Measurements from ENCODE around the gene SPAG16.

The SPAG16 gene

GRCh38 chr2:214196260-214196659, 912.0 kb downstream of the SPAG16 start:
- no peak for DNase-seq

DNA sequence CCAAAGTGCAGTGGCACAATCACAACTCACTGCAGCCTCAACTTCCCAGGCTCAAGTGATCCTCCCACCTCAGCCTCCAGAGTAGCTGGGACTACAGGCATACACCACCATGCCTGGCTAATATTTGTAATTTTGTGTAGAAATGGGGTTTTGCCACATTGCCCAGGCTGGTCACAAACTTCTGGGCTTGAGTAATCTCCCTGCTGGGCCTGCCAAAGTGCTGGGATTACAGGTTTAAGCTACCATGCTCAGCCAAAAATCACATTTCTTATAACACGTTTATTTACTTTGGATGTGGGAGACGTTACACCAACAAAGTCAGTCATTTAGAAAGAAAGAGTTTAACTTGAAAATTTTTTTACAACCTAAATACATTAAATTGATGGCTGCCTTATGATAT, 917.6 kb downstream of the SPAG16 start:
- DNase-seq, result no peak

DNA sequence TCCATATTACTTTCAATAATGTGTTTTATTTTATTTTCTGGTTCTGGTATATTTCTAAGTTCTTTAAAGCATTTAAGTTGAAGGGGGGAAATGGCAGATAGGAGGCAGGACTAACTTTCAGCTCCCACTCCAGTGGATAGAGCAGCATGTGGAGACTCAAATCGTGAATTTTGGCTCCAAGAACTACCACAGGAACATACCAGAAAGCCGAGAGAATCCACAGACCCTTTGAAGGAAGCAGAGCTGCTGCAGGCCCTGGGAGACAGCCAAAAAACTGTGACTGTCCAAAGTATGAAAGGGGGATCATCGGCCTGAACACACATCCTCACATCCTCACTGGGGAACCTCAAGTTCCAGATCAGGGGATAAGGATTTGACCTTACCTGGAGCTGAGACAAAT, 919.0 kb downstream of the SPAG16 start:
- DNase-seq, result no peak

- no peak for DNase-seq
These were observed 919.6 kb downstream of the SPAG16 start for GRCh38 chr2:214203744-214204289.

GRCh38 chr2:214215107-214215506, 930.8 kb downstream of the SPAG16 start:
- DNase-seq, result no peak

DNA sequence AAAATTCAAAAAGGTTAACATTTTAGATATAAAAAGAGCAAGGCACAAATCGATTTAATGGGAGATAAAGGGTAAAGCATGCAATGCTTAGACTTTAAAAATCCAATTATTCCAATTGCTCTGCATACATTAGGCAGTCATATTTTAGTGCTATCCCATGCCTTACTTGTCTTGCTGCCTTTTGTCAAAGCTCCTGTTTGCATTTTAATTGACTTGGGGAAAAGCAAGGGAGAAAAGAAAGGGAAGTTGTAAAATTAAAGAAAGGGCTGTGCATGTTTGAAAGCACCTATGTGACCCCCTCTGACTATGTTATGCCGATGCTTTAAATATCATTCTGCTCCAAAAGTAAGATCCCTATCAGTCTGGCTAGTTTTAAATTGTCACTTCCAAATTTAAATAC, 932.9 kb downstream of the SPAG16 start:
- DNase-seq, result no peak

- DNase-seq, result no peak
These were observed 933.3 kb downstream of the SPAG16 start for GRCh38 chr2:214217599-214217998.

DNA sequence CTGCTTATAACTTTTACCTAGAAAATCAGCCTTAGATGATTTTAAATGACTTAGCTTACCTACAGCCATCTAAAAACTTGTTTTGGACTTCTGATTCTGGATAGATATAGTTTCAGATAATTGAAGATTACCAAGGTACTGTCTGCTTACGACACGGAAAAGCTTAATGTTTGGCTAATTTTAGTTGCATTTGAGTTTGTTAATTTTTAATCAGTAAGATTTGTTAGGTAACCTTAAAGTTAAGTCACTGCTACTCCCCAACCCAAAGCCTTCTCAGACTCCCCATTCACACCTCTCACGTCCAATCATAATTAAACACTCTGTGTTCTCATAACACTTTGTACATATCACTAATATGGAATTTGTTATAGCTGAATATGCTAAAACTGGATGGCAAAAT, 936.0 kb downstream of the SPAG16 start:
- no peak for DNase-seq

DNA sequence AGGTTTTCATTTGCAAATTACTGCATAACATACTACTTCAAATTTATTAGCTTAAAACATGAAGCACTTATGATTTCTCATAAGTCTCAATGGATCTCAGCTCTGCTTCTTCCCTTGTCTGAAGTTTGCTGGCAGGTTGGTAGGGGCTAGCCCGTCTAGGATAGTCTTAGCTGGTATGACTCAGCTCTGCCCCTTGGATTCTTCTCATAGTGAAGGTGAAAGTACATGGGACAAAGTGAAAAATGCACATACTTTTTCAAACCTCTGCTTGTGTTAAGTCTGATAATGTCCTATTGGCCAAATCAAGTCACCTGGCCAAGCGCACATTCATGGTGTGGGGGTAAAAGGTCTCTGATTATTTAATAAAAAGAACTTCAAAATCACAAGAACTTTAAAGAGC, 941.8 kb downstream of the SPAG16 start:
- no peak for DNase-seq

GRCh38 chr2:214232271-214232670, 948.0 kb downstream of the SPAG16 start:
- DNase-seq, result no peak

DNA sequence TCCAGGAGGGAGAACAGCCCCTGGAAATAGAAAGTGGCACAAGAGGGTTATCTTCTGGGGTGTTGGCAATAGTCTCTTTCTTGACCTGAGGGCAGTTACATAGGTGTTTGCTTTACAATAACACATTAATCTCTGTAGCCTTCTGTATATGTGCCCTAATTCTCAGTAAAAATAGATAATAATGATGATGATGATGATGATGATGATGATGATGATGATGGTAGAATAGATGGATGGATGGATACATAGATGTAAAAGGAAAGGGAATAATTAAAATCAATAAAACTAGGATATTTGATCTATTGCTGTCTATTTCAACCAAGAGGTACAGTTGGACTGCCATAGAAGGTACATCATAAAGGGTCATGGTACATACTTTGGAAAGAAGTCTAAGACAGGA, 948.9 kb downstream of the SPAG16 start:
- no peak for DNase-seq

- DNase-seq, result no peak
These were observed 958.5 kb downstream of the SPAG16 start for GRCh38 chr2:214242797-214243196.

GRCh38 chr2:214244847-214245246, 960.6 kb downstream of the SPAG16 start:
- no peak for DNase-seq

- DNase-seq, result no peak
These were observed 962.2 kb downstream of the SPAG16 start for GRCh38 chr2:214246417-214246816.

DNA sequence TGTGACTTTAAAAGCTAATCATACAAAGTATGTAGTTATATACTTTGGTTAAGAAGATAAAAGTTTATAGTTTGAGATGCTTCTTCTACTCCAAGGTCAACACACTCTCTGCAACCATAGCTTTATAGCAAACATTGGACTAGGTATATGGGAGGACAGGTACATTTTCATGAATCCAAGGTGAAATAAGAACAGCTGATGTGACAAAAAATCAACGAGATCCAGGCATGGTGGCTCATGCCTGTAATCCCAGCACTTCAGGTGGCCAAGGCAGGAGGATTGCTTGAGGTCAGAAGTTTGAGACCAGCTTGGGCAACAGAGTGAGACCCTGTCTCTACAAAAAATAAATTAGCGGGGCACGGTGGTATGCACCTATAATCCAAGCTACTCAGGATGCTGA, 963.3 kb downstream of the SPAG16 start:
- no peak for DNase-seq

GRCh38 chr2:214255046-214255445, 970.8 kb downstream of the SPAG16 start:
- no peak for DNase-seq

DNA sequence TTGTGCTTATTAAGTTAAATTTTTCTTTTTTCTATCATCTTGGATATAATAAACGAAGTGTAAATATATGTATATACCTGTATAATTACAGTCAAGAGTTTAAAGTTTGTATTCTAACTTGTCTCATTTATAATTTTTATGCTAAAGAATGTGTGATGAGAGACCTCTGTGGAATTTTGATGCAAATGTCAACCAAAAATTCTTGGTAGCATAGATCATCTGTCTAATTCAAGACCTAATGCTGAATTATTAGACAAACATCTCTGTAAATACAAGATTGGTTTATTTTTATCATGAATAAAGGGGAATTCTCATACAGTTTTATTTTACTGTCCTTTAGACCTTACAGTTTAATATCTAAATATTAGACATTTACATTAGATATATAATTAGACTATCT, 977.4 kb downstream of the SPAG16 start:
- no peak for DNase-seq

DNA sequence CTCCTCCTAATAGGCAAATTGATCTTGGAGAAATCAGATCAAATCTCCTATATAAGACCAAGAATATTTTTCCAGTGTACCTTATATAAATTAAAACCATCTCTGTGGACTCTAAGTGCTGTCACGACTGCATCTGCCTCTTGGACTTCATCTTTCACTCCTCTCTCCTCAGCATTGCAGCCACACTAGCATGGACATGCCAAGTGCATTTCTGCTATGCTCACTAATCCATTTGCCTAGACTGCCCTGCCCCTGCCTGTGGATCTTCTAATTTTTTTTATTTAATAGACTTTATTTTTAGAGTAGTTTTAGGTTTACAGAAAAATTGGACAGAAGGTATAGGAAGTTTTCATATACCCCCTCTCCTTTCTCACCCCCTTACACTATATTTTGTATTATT, 979.9 kb downstream of the SPAG16 start:
- DNase-seq, result no peak

DNA sequence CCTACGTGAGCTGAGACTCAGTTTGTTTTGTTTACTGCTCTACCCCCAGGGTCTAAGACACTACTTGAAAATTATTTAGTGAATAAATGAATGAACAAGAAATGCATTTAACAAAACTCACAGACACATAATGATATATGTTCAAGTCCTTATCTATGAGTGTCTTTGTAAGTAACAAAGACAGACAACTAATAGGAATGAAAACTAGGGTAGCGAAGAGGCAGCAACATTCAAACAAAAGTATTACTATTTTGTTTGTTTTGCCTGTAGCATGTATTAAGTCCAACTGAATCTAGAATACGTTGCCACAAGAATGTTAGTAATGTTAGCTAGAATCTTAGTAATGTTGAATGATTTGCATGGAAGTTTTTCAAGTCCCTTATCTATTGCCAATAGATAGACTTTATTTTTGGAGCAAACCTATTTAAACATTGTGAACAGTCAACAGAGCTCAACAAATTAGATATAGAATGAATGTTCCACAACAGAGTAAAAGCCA, 981.8 kb downstream of the SPAG16 start:
- DNase-seq, result no peak

DNA sequence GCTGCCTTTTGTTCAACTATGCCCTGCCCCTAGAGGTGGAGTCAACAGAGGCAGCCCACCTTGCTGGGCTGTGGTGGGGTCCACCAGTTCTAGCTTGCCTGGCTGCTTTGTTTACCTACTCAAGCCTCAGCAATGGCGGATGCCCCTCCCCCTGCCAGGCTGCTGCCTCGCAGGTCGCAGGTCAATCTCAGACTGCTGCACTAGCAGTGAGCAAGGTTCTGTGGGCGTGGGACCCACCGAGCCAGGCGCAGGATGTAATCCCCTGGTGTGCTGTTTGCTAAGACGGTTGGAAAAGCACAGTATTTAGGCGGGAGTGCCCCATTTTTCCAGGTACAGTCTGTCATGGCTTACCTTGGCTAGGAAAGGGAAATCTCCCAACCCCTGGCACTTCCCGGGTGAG, 993.6 kb downstream of the SPAG16 start:
- DNase-seq, result no peak

GRCh38 chr2:214286011-214286410, 1001.7 kb downstream of the SPAG16 start:
- no peak for DNase-seq

DNA sequence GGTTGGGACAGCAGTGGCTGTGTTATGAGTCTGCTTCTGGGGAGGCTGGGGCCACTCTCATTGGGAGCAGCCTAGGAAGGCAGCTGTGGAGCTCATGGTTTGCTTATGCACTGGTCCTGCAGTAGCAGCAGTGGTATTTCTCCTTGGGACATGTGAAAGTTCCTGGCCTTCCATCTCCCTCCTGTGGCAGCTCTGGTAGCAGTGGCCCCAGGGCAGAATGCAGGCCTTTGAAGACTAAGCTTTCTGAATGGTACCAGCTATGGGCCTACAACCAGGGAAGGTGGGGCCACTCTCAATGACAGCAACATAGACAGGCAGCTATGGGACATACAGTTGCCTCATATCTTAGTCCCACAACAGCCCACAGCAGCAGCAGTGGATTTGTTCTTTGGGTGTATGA, 1009.3 kb downstream of the SPAG16 start:
- no peak for DNase-seq

GRCh38 chr2:214294426-214294825, 1010.2 kb downstream of the SPAG16 start:
- DNase-seq, result no peak

GRCh38 chr2:214297423-214297822, 1013.2 kb downstream of the SPAG16 start:
- no peak for DNase-seq

GRCh38 chr2:214310319-214310718, 1026.1 kb downstream of the SPAG16 start:
- DNase-seq, result no peak
